ENCODE data around the gene ARHGDIG.

DNA sequence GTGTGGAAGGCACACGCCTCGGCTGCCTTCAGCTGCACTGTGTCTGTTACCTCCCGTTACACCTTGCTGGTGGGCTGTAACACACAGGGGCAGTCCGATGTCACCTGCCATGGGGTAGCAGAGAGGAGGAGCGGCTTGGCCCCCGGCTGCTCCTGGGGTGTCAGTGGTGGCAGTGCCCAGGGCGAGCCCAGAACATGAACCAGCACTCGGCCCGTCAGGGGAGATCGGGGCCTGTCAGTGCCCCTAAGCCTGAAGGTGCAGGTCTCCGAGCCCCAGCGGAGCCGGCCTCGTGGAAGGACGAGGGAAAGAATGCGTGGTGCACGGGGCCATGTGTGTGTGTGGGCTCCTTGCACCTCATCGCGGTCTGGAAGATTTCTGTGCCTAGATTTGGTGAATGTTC is 20.1 kb upstream of the ARHGDIG start:
- no peak for TF ChIP-seq CTCF (IDR thresholded peaks at IDR 0.05 in 4 of 5, conservative IDR thresholded peaks at IDR 0.05 in 1 of 5)
- TF ChIP-seq POLR2A (IDR thresholded peaks at IDR 0.05), result no peak

Data from gastrocnemius medialis (tissue), 4 donors.